Fibroblast of skin of back (primary cell): Measurements from ENCODE around the gene PELI2.

Experiments
- DNase-seq: peaks from one replicate; pipeline ENCODE4 v3.0.0-alpha.2; 2013

PELI2 gene

DNA sequence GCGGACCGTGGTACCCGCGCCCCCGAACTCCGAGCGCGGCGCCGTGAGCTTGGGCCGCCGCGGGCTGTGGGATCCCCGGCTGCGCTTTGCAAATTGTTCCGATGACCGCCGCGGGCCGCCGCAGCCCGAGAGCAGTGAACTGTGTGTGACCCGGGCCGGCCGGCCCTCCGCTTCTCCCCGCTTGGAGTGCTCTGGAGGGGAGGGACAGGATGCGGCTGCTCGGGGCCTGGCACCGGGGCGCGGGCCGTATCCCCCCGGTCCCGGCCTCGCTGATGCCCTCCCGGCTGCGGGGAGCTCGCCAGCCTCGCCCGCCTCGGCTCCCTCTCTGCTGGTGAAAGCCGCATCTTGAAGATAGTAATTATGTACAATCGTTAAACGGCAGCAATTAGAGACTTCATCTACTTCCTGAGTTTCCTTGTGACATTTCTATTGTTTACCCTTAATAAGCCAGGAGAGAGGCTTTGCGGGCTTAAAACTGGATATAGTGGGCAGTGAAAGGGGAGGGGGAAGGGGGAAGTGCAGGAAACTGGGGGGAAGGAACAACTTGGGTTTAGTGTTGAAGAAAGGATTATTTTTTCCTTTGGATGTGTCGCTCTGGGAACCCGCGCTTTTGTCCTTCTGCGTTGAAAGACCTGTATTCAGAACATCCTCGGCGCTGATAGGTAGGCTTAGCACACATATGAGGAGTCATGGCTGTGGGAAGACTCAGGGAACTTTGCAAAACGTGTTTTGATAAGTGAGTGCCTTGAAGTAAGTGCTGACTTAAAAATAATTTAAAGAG lies 1.2 kb downstream of the PELI2 start:
- DNase-seq = peak; percentile 46

DNA sequence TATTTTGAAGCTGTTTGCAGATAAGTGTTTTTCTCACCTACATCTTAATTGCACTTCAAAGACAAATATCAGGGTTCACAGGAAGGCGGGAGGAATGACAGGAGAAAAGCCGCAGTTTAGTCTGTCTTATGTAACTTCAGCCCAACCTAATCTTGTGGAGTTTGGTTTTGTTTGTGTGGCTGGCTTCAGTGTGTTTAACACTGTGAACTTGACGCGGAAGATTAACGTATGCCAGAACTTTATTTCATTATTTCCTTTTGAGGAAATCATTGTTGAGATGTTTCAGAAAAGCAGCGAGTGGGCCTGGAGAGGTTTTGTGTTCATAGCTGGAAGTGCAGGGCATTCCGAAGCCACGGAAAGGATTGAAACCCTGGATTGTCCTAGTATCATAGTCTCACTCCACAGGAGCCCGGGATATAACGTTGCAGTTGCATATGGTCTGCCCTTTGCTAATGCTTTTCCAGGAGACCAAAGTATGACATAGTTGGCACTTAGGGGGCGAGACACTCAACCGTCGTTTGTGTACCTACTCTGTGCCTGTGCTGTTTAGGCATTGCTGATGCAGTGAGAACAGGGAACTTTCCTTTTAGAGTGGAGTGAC lies 2.0 kb downstream of the PELI2 start:
- peak; percentile 60 for DNase-seq

DNA sequence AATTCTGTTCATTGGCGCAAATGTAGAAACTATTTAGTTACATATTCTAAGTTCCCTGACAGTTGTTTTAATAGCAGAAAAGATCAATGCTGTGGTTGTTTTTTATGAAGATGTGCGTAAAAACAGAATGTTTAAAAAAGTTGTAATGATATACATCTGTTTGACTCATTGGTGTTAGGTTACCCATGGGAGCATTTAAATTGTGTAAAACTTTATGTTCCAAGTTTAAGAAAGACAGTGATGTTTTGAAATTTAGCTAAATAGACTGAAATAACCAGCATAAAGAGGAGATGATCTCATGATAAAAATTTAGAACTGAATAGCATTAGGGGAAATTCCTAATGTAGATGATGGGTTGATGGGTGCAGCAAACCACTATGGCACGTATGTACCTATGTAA lies 3.6 kb downstream of the PELI2 start:
- no peak for DNase-seq

DNA sequence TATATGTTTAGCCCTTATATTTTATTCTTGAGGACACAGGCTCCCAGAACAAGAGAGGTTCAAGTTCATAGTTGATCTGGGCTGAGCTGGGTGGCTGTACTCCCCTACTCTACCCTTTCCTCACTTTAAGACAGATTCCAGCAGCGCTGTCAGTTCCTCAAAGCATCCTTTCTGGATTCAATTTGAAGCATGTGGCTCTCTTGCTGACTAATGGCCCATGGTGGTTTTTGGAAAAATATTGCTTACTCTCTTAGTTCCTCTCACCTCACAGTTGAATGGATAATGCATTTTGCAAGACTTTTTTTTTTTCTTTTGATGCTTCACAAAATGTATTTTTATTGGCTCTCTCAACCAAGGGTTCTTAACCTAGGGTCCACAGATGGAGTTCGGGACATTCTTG lies 4.1 kb downstream of the PELI2 start:
- DNase-seq = peak; percentile 50

DNA sequence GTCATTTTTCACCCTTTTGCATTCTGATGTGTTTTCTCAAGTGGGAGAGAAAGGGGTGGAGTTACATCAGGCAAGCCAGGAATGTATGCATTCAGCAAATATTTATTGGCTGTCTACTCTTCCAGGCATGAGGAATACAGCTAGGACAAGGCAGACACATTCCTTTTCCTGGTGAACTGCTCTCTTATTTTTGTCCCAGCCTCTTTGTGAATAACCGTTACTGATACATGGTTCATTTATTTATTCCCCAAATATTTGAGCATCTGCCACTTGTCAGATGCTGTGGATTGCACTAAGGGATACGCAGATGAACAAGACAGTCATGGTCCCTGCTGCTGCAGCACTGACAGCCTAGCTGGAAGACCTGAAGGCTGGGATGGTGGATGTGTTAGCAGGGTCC lies 6.1 kb downstream of the PELI2 start:
- peak; percentile 85 for DNase-seq

DNA sequence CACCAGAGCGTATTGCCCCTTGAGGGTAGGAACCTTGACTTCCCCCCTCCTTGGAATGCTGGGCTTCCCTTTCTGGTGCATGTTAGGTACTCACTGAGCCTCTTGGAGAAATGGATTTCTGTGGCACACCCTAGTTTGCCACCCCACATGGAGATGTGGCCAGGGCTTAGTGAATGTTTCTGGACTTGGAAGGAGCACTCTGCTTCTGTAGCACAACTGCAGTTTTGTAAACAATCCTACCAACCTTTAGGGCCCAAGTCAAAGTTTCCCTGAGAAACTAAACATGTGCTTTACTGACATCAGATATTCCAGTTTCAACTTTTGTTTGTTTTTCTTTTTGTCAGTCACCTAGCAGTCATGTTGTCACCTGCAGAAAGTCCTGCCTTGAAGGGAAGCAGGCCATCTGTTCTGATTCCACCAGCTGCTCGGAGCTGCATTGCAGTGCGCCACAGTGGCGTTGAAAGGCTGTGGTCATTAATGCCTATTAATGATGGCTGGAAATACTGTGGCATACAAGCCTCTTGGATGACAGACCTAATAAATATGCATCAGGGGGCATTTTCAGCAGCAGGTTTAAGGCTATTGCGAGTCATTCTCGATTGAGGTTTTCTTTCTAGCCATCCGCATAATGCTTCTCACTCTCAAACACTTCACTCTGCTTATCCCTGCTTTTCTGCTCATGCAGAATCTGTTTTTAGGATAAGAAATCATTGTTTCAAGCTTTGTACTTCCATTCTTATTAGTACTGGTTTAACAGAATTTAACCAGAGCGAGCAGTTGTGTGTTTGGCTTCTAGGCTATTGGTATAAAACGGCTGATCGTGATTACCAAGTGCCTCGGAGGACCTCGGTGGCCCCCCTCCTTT lies 7.8 kb downstream of the PELI2 start:
- peak; percentile 13 for DNase-seq

DNA sequence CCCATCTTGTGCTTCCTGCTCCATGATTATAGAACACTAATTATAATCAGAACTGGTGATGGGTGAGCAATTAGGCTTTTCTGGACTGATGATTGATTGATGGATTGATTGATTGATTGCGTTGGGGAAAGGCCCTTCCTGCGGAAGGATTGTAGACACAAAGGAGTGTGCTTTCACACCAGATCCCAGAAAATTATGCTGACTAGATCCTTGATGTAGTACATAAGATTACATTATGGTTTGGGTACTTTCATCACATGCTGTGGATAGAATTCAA lies 8.4 kb downstream of the PELI2 start:
- DNase-seq = no peak

DNA sequence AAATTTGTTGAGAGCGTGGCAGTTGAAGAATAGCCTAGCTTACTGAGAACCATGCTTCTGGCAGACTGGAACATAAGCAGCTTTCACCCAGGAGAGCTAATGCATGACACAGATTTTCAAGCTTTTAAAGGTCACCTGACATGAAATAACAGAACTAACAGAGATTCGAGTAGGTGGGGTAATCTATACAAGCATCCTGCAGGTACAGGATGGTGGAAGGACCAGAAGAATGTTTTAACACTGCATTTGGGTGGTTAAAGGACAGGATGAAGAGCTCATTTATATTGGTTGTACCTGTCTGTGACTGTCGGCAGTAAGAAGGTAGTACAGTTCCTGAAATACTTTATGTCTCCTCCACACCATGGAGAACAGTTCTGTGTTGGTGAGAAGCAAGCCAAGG lies 8.9 kb downstream of the PELI2 start:
- DNase-seq = no peak

DNA sequence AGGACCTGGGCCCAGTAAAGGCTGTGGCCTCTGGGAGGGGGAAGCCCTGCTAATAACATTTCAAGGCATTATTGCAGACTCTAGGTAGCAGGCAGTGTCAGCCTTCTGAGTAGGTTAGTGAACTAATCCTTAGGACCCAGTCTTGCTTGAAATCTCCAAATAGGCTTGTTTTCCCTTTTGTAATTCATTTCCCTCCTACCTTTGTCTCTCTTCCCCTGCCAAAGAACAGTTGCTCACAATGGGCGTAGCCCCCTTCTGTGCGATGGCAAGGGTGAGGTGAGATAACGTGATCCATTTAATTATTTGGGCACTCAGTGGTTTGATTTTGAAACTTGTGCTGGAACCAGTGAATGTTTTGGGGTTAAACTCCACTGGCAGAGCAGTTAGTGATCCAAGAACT lies 10.9 kb downstream of the PELI2 start:
- no peak for DNase-seq

DNA sequence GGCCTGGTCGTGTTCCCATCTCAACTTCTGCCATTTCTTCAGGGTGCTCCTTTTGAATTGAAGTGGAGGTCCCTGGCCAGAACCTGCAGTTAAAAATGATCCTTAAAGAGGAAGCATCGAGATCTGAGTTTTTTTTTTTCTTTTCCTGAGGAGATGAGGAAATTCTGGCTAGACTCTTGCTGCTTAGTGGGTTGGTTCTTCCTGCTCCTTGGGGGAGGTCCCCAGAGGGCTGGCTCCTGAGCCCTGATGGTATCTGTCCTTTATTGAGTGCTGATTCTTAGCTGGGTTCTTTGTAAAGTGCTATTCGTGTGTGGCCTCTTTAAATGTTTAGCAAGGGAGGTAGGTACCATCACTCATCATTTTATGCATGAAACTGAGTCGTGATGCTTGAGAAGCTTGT lies 11.7 kb downstream of the PELI2 start:
- DNase-seq = peak; percentile 30

DNA sequence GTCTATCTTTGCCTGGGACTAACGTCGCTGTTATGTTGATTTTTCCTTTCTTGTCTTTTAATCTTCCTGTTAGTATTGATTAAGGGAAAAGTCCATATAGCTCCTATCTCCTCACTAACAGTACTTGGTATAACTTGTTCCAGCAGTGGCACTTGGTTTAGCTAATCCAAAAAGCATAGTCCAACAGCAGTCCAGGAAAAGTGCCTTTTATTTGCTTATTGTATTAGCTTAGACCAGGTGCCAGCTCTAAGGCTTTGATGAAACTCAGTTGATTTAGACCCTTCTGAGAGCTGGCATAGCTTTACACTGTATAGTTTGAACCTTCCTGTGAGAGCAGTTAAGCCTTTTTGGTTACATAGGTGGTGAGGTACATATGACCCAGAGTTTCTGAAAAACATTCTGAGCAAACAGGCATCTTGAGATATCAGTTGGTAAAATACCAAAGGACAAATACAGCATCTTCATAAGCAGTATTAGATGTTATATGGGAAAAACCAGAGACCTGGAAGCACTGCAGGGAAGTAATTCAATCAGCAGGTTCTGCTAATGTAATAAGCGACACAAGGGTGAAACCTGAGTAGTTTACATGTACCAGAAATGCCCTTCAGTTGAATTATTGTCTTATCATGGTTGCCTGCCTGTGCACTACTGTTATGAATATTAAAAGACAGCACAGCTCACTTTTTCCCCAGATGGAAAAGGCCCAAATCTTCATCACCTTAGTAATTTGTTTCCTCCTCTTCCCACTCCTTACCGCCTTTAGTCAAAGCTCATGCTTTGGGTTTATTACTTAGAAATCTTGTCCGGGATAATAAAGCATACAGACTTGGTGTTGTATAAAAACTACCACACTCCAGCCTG lies 13.0 kb downstream of the PELI2 start:
- DNase-seq = no peak

DNA sequence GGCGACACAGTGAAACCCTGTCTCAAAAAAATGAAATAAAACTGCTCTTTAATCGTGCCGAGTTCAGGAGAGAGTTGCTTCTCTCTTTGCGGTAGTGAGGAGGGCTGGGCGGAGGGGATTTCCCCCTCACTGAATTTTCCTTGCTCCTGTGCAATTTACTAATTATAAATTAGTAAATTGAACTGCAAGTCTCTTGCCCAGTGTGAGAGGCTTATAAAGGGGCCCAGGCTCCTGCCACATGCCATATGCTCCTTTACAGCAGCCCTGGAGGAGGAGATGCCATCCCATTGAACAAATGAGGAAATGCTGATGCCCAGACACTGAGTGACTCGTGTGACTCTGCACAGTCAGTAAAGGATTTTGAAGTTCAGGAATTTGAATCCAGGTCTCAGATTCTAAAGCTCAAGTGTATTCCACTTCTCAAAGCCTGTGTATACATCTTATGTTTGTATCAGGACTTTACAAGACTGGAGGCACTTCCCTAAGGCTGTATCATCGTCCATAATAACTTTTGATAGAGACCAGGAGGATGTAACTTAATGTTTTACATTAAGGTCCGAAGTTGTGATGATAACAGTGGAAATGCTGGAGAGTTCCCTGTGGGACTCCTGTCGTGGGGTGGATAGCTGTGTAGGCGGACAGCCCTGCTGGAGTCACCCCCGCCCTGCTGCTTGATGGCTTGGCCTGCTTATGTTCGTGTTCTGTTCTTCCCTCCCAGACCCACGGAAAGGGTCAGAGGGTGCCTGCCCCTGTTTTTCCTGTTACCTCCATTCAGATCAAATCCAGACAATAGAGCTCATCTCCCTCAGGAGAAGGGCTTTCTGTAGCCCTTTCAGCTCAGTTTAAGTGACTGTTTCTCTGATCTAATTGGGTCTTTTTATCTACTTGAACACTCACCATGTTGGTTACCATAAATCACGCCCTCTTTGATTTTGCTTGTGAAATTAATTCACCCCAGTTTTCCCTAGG lies 13.9 kb downstream of the PELI2 start:
- DNase-seq = no peak

DNA sequence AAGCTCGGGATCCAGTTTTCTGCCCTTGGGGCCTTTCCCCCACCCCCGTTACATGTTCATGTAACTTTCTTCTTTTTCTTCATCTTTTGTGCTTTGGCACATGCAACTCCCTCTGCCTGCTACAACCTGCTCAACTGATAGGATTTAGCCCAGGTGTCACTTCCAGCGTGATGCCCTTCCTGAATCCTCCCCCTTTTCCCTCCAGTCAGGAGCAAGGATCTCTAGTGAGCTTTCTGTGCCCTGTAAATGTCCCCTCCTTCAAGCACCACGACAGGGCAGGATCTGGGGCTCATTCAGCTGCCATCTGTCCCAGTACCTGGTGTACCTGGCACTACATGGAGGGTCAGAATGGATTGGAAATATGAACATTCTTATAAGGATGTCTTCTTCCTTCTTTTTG lies 15.3 kb downstream of the PELI2 start:
- DNase-seq = no peak

DNA sequence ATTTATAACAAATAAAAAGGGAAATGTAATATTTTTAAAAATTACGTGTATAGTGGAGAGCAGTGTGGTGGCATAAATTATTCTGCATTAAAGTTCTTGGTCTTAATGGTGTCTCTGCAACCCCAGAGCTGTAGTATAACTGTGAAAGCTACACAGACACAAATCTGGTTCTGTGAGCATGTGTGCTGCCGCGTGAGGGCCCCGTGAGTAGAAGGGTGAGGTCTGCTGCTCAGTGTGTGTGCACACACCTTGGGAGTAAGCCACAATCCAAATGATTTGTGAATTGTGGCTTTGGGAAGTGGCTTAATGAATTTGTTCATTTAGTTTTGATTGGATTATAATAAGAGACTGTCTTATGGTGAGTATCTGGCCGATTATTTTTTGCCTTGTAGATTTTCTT lies 16.8 kb downstream of the PELI2 start:
- no peak for DNase-seq

DNA sequence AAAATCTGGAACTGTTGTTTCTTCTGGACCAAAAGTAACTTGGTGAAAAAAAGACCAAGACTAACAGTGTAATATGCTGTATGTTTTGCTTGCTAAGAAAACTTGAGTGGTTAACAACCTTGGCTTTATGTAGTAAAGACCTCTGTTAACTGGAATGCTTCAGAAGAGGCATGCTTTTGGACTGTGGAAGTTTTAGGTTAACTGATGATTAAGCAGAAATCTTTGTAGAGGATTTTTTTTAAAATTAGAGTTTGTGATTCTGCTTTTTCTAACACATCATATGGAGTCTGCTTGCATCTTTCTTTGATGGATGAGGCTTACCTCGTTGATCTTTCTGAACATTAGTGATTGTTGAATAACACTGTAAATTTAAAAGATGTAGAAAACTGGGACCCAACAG lies 17.5 kb downstream of the PELI2 start:
- no peak for DNase-seq

DNA sequence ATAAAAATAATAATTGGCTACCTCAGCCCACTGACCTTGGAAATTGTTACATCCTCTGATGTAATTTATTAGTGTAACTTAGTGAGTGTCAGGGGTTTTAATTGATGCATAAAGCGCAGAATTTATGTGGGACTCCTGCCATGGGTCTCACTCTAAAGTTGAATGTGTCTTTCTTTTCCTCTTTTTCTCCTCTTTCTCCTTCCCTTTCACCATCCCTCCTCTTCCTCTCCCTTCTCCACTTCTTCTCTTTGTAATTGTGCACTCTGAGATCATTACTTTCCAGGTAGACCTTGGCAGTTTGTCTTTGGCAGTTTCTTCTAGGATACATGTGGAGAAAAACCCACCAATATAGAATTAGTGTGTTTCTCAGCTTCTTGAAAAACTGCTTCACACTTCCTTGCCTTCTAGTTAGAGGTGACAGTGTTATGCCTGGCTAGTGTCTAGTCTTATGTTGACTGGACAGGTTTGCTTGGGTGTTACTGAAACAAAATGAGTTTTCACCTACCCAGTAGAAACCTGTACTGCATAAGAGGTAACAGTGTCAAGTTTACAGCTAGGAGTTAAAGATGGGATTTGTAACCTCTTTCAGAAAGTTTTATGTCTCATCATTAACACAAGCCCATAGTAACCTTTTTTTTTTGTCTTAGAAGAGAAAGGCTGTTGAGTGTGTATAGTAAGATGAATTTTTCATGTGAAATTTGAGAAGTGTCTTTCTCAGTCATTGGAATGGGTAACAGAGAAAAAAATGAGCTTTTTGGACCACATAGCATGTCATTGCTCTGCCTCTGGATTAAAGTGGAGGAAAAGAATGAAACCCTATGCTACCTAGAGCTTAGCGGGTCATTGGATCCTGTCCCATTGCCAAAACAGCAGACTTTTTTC lies 18.6 kb downstream of the PELI2 start:
- DNase-seq = no peak

DNA sequence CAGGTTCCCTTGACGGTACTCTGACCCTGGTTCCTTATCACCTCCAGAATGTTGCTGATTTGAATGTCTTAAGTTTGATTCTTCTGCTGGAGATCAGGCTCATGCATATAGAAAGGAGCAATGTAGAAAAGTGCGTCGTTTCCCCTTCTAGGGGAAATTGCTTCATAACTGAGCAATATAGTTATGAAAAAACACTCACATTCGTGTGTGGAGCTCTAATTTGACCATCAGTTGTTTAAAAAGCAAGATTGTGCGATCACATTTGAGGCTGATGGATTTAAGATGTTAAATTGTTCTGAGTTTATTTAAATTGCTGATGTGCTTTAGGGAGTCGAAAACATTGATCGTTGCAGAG lies 19.2 kb downstream of the PELI2 start:
- no peak for DNase-seq

DNA sequence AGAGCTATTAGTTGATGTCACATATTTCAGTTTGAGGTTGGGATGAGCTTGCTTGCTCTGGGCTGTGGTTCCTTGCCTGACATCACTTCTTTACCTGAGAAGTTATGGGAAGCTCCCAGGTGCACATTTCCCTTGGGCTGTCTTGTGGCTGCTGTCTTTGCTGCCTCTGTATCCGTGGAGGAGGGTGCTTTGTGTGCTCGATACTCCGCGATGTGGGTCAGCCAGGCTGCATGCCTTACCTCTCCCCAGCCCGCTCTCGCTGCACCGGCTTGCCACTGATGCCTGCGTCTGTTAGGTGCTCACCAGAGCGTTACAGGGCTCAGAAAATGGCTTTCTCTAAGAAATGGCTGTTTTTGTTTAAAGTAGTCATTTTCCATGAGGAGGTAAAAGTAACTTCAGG lies 19.6 kb downstream of the PELI2 start:
- DNase-seq = no peak

DNA sequence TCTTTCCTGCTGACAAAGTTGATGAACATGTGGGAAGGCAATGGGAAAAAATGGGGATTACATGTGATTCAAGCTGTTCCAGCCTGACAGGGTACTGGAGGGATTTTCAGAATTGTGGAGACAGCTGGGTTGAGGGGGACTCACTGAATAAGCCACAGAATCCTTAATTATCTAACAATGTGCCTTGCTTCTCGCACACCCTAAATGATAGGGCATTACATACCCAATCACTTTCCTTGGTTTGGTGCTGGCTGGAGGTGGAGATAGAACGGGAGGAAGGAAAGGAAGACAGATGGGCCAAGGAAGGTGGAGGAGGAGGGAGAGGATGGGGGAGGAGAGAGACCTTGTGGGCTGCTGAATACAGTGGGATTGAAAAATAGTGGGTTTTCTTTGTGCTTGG lies 20.7 kb downstream of the PELI2 start:
- DNase-seq = no peak

DNA sequence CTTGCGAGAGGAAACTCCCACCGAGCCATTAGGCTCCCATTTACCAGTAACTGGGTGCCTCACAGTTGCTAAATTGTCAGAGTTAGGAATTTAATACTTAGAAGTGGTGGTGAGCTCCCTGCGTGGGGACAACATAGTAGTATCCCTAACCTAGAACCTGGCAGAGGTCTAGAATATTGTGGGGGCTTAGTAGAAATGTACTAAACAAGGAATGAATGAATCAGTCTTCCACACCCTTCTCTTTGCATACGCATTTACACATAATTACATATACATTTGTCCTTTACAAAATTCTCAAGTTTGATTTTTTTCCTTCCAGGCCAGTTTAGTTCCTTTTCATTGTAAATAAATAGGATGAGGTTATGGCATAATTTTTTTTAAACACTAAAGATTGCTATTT lies 24.1 kb downstream of the PELI2 start:
- DNase-seq = no peak

DNA sequence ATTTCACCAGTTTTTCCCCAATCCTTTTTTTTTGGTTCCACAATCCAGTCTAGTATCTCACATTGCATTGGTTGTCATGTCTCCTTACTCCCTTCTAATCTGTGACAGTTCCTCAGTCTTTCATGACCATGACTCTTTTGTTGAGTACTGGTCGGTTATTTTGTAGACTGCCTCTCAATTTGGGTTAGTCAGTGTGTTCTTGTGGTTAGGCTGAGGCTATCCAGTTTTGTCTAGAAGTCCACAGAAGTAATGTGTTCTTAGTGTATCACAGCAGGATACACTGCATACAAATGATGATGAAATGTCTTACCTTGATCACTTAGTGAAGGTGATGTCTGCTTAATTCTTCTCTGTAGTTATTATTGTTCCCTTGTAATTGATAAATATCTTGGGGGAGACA lies 24.8 kb downstream of the PELI2 start:
- no peak for DNase-seq
